GM13977 (cell line): ENCODE results near the gene SLC17A9.

Experiments used
- DNase-seq: peaks from one replicate; pipeline ENCODE4 v3.0.0; 2012; ENCODE audit warnings: low spot score
- CTCF ChIP-seq: IDR thresholded peaks from 2 replicates; pipeline ENCODE4 v1.5.1; 2012; ENCODE audit warnings: mild to moderate bottlenecking, control low read depth; ENCODE audit not compliant: insufficient read depth; ENCODE audit errors: extremely low read depth, missing control alignments
- in situ Hi-C: fragments of 300-500 bp; cut with MboI; formaldehyde crosslinking; loops from one replicate; pipeline ENCODE4 v1.12.0; 2022; ENCODE audit warnings: low sequenced_read_pairs, low pct_unique_long_range_greater_than_20kb, mixed read lengths, inconsistent platforms; ENCODE audit not compliant: unreplicated experiment

The SLC17A9 gene

GRCh38 chr20:62908971-62909791, 43.3 kb upstream of the SLC17A9 start:
- in situ Hi-C loops = no loop called here
- no peak for DNase-seq
- no peak for TF ChIP-seq CTCF

GRCh38 chr20:62910217-62910766, 42.2 kb upstream of the SLC17A9 start:
- no peak for TF ChIP-seq CTCF
- in situ Hi-C loops = no loop called here
- DNase-seq = no peak

DNA sequence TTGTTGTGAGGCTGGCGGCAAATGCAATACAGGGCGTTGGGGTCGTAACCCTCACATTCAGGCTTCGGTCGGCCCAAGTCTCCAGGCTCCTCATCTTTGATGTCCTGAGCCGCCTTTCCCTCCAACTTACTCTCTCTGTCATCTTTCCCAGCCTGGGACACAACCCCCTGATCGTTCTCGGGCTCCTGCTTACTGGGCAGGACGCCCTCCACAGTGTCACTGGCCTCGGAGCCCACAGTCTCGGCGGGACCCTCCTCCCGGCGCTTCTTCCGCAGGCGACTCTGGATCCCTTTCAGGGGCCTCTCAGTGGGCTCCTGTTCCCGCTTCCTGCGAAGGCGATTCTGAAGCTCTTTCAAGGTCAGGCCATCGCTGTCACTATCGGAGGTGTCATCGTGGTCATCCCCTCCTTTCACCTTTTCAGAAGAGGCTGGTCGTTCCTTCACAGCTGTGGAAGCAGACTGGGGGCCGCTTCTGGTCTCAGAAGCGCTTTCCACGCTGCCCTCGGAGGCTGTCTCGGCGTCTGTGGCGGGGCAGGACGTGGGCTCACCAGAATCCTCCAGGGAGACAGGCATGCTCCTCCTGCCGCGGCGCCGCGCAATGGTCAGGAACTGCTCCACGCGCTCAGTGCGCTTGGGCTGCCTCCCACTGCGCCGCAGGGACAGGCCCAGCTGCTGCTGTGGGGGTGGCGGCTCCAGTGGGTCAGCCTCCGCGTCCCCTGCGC, 41.6 kb upstream of the SLC17A9 start:
- DNase-seq = no peak
- in situ Hi-C loops = no loop called here
- no peak for TF ChIP-seq CTCF

- DNase-seq = no peak
- TF ChIP-seq CTCF = no peak
- in situ Hi-C loops = no loop called here
These were observed 40.7 kb upstream of the SLC17A9 start for GRCh38 chr20:62911701-62912280.

- no peak for TF ChIP-seq CTCF
- in situ Hi-C loops = no loop called here
- no peak for DNase-seq
These were observed 39.4 kb upstream of the SLC17A9 start for GRCh38 chr20:62913043-62913630.

GRCh38 chr20:62914436-62914835, 38.1 kb upstream of the SLC17A9 start:
- no peak for TF ChIP-seq CTCF
- DNase-seq = no peak
- in situ Hi-C loops = no loop called here
